Neural cell (in vitro differentiated cells): Measurements from ENCODE around the gene B9D1. TPM values are rescaled to one million over a fixed set of nuclear protein-coding genes. Genes with fewer than 3 reads are reported as not detected.

Experiments used
- H2AFZ ChIP-seq: fragments of 200-600, 300-800 bp; sonication (generic), shearing (Covaris generic); 2 replicates; pipeline ENCODE4 v1.6.0; 2014; ENCODE audit warnings: low read depth, mild to moderate bottlenecking, antibody characterized with exemption, low read length, moderate library complexity
- H3F3A ChIP-seq: fragments of 200-600 bp; shearing (Covaris generic); 2 replicates; pipeline ENCODE4 v1.6.1; 2016; ENCODE audit warnings: mild to moderate bottlenecking, moderate library complexity, mixed read lengths, antibody characterized with exemption, low read length; ENCODE audit not compliant: insufficient read depth, poor library complexity, severe bottlenecking
- H3K27ac ChIP-seq: fragments of 200-600, 300-800 bp; sonication (generic), shearing (Covaris generic); 2 replicates; pipeline ENCODE4 v1.5.1; 2014; ENCODE audit warnings: mild to moderate bottlenecking, low read length, moderate library complexity
- H3K27me3 ChIP-seq: fragments of 300-800, 200-600 bp; sonication (generic), shearing (Covaris generic); 2 replicates; pipeline ENCODE4 v1.6.0; 2014; ENCODE audit warnings: mild to moderate bottlenecking, low read depth, low read length, moderate library complexity; ENCODE audit not compliant: insufficient read depth
- H3K36me3 ChIP-seq: fragments of 300-800, 200-600 bp; sonication (generic), shearing (Covaris generic); 2 replicates; pipeline ENCODE4 v1.5.1; 2014; ENCODE audit warnings: mild to moderate bottlenecking, antibody characterized with exemption, low read length, moderate library complexity; ENCODE audit not compliant: insufficient read depth
- H3K4me2 ChIP-seq: fragments of 300-800, 200-600 bp; sonication (generic), shearing (Covaris generic); 2 replicates; pipeline ENCODE4 v1.6.0; 2014; ENCODE audit warnings: mild to moderate bottlenecking, low read length
- H3K4me3 ChIP-seq: fragments of 300-800, 200-600 bp; sonication (generic), shearing (Covaris generic); 2 replicates; pipeline ENCODE4 v1.5.1; 2014; ENCODE audit warnings: mild to moderate bottlenecking, low read length, moderate library complexity
- H3K79me2 ChIP-seq: fragments of 200-600 bp; shearing (Covaris generic); replicated peaks from 2 replicates; pipeline ENCODE4 v1.6.0; 2014; ENCODE audit warnings: mild to moderate bottlenecking, low read length, moderate library complexity; ENCODE audit not compliant: insufficient read depth
- H3K9ac ChIP-seq: fragments of 300-800, 200-600 bp; sonication (generic), shearing (Covaris generic); 2 replicates; pipeline ENCODE4 v1.6.1; 2016; ENCODE audit warnings: mild to moderate bottlenecking, low read length, mixed read lengths
- H3K9me2 ChIP-seq: fragments of 200-600 bp; shearing (Covaris generic); 2 replicates; pipeline ENCODE4 v1.6.1; 2016; ENCODE audit warnings: mild to moderate bottlenecking, low read length, mixed read lengths; ENCODE audit not compliant: insufficient read depth
- H3K9me3 ChIP-seq: fragments of 200-600, 300-800 bp; sonication (generic), shearing (Covaris generic); 2 replicates; pipeline ENCODE4 v1.6.1; 2016; ENCODE audit warnings: mild to moderate bottlenecking, mixed run types, low read length, moderate library complexity, mixed read lengths
- H4K20me1 ChIP-seq: fragments of 200-600 bp; shearing (Covaris generic); 2 replicates; pipeline ENCODE4 v1.6.1; 2016; ENCODE audit warnings: mild to moderate bottlenecking, mixed run types; ENCODE audit not compliant: insufficient read depth
- EP300 ChIP-seq: fragments of 450-650 bp; conservative IDR thresholded peaks from 2 replicates; pipeline ENCODE4 v1.6.1; 2014; ENCODE audit warnings: antibody characterized with exemption, mild to moderate bottlenecking, moderate library complexity; ENCODE audit not compliant: poor library complexity, severe bottlenecking
- EZH2 ChIP-seq: fragments of 200-600, 300-800 bp; shearing (Covaris generic), sonication (generic); IDR thresholded peaks from 2 replicates; pipeline ENCODE4 v1.6.1; 2014; ENCODE audit warnings: antibody characterized with exemption, low read length, borderline replicate concordance, mild to moderate bottlenecking; ENCODE audit not compliant: insufficient read depth, poor library complexity, severe bottlenecking
- MXI1 ChIP-seq: fragments of 450-650 bp; conservative IDR thresholded peaks from 2 replicates; pipeline ENCODE4 v1.6.1; 2014; ENCODE audit warnings: antibody characterized with exemption, mild to moderate bottlenecking; ENCODE audit not compliant: poor library complexity, severe bottlenecking
- POLR2AphosphoS5 ChIP-seq: IDR thresholded peaks from 2 replicates; pipeline ENCODE4 v1.6.1; 2012
- RAD21 ChIP-seq: fragments of 450-650 bp; conservative IDR thresholded peaks from 2 replicates; pipeline ENCODE4 v1.6.1; 2014; ENCODE audit warnings: antibody characterized with exemption, mild to moderate bottlenecking, moderate library complexity
- SMC3 ChIP-seq: fragments of 450-650 bp; conservative IDR thresholded peaks from 2 replicates; pipeline ENCODE4 v1.6.1; 2014; ENCODE audit warnings: antibody characterized with exemption, mild to moderate bottlenecking, moderate library complexity; ENCODE audit not compliant: poor library complexity
- TAF1 ChIP-seq: IDR thresholded peaks from 2 replicates; pipeline ENCODE4 v1.6.1; 2012; ENCODE audit warnings: low read depth
- polyA plus RNA-seq: library from polyadenylated mRNA; depleted of rRNA; stranded (reverse); fragments of >200 nt; gene quantifications from 2 replicates; pipeline ENCODE4 v1.2.3, GENCODE V29; 2014
- TF ChIP-seq, protein P1 (sequence below): fragments of 450-650 bp; IDR thresholded peaks from 2 replicates; pipeline ENCODE4 v1.5.1; 2014; ENCODE audit warnings: antibody characterized with exemption, mild to moderate bottlenecking, moderate library complexity; ENCODE audit not compliant: poor library complexity, severe bottlenecking
- TF ChIP-seq, protein P2 (sequence below): IDR thresholded peaks from 2 replicates; pipeline ENCODE4 v1.6.1; 2012; ENCODE audit warnings: borderline replicate concordance

The B9D1 gene
- polyA plus RNA-seq, 1 donor from 2014 or later, result 32.0 TPM

GRCh38 chr17:19343256-19343630 is 19.3 kb downstream of the B9D1 start:
- Histone ChIP-seq H3K4me3 (no peak overlapping the region), H2AFZ (no peak overlapping the region), H3K9me3 (no peaks in the 10 kb centered on the region), H3K36me3 (no peaks in the 10 kb centered on the region), H3K27ac (no peak overlapping the region), H3K27me3 (no peaks in the 10 kb centered on the region), H3K79me2 (no peaks in the 10 kb centered on the region), H3K9me2 (no peaks in the 10 kb centered on the region), H4K20me1 (no peaks in the 10 kb centered on the region), H3K4me2 (no peak overlapping the region), H3K9ac (no peak overlapping the region), H3F3A (no peaks in the 10 kb centered on the region)
- TF ChIP-seq, protein P1, sequence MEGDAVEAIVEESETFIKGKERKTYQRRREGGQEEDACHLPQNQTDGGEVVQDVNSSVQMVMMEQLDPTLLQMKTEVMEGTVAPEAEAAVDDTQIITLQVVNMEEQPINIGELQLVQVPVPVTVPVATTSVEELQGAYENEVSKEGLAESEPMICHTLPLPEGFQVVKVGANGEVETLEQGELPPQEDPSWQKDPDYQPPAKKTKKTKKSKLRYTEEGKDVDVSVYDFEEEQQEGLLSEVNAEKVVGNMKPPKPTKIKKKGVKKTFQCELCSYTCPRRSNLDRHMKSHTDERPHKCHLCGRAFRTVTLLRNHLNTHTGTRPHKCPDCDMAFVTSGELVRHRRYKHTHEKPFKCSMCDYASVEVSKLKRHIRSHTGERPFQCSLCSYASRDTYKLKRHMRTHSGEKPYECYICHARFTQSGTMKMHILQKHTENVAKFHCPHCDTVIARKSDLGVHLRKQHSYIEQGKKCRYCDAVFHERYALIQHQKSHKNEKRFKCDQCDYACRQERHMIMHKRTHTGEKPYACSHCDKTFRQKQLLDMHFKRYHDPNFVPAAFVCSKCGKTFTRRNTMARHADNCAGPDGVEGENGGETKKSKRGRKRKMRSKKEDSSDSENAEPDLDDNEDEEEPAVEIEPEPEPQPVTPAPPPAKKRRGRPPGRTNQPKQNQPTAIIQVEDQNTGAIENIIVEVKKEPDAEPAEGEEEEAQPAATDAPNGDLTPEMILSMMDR, result no peak
- TF ChIP-seq, protein P2, sequence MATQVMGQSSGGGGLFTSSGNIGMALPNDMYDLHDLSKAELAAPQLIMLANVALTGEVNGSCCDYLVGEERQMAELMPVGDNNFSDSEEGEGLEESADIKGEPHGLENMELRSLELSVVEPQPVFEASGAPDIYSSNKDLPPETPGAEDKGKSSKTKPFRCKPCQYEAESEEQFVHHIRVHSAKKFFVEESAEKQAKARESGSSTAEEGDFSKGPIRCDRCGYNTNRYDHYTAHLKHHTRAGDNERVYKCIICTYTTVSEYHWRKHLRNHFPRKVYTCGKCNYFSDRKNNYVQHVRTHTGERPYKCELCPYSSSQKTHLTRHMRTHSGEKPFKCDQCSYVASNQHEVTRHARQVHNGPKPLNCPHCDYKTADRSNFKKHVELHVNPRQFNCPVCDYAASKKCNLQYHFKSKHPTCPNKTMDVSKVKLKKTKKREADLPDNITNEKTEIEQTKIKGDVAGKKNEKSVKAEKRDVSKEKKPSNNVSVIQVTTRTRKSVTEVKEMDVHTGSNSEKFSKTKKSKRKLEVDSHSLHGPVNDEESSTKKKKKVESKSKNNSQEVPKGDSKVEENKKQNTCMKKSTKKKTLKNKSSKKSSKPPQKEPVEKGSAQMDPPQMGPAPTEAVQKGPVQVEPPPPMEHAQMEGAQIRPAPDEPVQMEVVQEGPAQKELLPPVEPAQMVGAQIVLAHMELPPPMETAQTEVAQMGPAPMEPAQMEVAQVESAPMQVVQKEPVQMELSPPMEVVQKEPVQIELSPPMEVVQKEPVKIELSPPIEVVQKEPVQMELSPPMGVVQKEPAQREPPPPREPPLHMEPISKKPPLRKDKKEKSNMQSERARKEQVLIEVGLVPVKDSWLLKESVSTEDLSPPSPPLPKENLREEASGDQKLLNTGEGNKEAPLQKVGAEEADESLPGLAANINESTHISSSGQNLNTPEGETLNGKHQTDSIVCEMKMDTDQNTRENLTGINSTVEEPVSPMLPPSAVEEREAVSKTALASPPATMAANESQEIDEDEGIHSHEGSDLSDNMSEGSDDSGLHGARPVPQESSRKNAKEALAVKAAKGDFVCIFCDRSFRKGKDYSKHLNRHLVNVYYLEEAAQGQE, result no peak
- TF ChIP-seq EZH2 (no peak), MXI1 (no peak), EP300 (no peak), RAD21 (no peak), TAF1 (no peak), POLR2AphosphoS5 (no peak), SMC3 (no peak)

DNA sequence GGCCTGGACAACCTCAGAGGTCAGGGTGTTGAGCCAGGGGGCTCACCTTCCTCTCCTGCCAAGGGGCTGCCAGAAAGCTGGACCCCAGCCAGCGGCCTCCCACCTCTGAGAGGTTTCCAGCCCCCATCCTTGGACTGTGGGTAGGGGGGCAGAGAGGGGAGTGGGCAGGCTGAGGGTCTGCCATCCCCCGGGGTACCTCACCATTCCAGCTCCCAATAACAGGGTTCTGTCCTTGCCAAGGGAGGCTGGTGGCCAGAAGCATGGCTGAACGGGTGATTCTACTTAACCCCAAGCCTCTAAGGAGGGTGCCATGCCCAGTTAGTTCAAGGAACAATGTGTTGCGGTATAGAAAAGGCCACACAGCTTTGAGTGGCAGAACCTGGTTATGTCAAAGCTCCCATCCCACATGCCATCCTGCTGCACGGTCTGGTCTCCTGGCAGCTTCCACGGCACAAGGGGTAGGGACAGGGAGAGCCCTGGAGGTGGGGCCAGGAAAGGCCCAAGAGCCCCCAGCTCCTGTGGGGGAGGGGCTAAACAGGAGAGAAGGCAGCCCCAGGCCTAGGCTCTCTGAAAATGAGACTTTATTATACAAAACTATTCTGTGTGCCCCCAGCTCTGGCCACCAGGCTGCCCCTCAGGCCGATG is 19.8 kb downstream of the B9D1 start:
- H3K79me2 ChIP-seq, result no peaks in the 10 kb centered on the region
- H3K27me3 ChIP-seq, result no peaks in the 10 kb centered on the region
- H4K20me1 ChIP-seq, result no peaks in the 10 kb centered on the region
- no peak overlapping the region for H3K27ac ChIP-seq
- H3K36me3 ChIP-seq, result no peaks in the 10 kb centered on the region
- H3K9me2 ChIP-seq, result no peaks in the 10 kb centered on the region
- no peak overlapping the region for H3K4me3 ChIP-seq
- H3K9ac ChIP-seq, result no peak overlapping the region
- H2AFZ ChIP-seq, result no peak overlapping the region
- H3K4me2 ChIP-seq, result no peak overlapping the region
- H3K9me3 ChIP-seq, result no peaks in the 10 kb centered on the region
- H3F3A ChIP-seq, result no peaks in the 10 kb centered on the region
- TF ChIP-seq MXI1 (no peak), SMC3 (no peak), EZH2 (no peak), POLR2AphosphoS5 (peak; percentile 26), EP300 (no peak), RAD21 (no peak), TAF1 (no peak)
- TF ChIP-seq, protein P1, result no peak
